ENCODE results near the gene CRLF2.
"Not testable (repeated sequence)": the region's sequence is repeated elsewhere in the genome, so short reads cannot be mapped to it uniquely, and the experiment has no call there.

CRLF2 gene

DNA sequence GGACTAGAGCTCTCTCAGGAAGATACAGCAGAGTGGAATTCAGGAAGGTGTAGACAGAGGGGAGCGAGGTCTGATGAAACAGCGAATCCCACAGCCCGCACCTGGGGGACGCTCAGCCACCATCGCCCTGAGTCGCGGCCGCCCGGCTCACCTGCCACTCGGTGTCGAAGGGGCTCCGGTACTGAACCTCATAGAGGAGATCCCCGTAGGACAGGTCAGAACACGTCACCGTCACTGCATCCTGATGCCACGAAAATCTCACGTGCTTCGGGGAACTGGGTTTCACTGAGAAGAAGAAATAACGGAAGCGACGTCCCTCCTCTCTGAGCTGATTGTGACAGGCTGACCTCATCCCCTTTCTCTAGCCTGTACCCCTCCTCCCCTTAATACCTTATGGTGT lies 10.2 kb downstream of the CRLF2 start:
- no peaks in the 10 kb centered on the region for H3K36me3 ChIP-seq
- TF ChIP-seq, protein P1, sequence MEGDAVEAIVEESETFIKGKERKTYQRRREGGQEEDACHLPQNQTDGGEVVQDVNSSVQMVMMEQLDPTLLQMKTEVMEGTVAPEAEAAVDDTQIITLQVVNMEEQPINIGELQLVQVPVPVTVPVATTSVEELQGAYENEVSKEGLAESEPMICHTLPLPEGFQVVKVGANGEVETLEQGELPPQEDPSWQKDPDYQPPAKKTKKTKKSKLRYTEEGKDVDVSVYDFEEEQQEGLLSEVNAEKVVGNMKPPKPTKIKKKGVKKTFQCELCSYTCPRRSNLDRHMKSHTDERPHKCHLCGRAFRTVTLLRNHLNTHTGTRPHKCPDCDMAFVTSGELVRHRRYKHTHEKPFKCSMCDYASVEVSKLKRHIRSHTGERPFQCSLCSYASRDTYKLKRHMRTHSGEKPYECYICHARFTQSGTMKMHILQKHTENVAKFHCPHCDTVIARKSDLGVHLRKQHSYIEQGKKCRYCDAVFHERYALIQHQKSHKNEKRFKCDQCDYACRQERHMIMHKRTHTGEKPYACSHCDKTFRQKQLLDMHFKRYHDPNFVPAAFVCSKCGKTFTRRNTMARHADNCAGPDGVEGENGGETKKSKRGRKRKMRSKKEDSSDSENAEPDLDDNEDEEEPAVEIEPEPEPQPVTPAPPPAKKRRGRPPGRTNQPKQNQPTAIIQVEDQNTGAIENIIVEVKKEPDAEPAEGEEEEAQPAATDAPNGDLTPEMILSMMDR (IDR thresholded peaks at IDR 0.05; ENCODE audit: low read depth, low read length) = no peak
- H3K4me3 ChIP-seq (ENCODE audit: low read depth, low read length) = no peak overlapping the region
- no peak for DNase-seq
- H3K4me1 ChIP-seq = no peaks in the 10 kb centered on the region
- H3K9me3 ChIP-seq = no peaks in the 10 kb centered on the region
- H3K27me3 ChIP-seq = no peaks in the 10 kb centered on the region

DNA sequence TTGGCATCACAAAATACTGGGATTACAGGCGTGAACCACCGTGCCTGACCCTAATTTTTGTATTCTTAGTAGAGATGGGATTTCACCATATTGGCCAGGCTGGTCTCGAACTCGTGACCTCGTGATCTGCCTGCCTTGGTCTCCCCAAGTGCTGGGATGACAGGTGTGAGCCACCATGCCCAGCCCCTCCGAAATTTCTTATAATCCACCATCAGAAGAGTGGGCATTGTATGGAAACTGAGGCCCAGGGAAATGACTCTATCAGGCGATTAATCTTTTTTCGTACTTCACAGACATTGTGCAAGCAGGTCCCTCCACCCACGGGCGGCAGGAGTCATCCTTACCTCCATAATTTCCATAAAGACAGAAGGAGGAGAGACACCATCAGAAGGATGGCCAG lies 16.0 kb downstream of the CRLF2 start:
- TF ChIP-seq, protein P1 (IDR thresholded peaks at IDR 0.05; ENCODE audit: low read depth, low read length) = no peak
- Histone ChIP-seq H3K4me1 (no peaks in the 10 kb centered on the region), H3K36me3 (no peaks in the 10 kb centered on the region), H3K4me3 (ENCODE audit: low read depth, low read length) (no peak overlapping the region), H3K9me3 (no peaks in the 10 kb centered on the region), H3K27me3 (no peaks in the 10 kb centered on the region)
- DNase-seq = no peak

DNA sequence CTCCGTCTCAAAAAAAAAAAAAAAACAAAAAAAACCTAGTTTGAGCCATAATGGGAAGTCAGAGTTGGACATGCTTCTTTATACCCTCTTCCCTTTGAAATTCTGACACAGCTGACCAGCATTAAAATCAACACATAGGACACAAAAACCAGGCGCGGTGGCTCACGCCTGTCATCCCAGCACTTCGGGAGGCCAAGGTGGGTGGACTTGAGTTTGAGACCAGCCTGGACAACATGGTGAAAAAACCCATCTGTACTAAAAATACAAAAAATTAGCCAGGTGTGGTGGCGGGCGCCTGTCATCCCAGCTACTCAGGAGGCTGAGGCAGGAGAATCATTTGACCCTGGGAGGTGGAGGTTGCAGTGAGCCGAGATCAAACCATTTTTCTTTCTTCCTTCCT lies 20.3 kb downstream of the CRLF2 start:
- H3K36me3 ChIP-seq; H3K4me1 ChIP-seq; H3K27me3 ChIP-seq; H3K9me3 ChIP-seq; H3K4me3 ChIP-seq (ENCODE audit: low read depth, low read length); DNase-seq: not testable (repeated sequence)

DNA sequence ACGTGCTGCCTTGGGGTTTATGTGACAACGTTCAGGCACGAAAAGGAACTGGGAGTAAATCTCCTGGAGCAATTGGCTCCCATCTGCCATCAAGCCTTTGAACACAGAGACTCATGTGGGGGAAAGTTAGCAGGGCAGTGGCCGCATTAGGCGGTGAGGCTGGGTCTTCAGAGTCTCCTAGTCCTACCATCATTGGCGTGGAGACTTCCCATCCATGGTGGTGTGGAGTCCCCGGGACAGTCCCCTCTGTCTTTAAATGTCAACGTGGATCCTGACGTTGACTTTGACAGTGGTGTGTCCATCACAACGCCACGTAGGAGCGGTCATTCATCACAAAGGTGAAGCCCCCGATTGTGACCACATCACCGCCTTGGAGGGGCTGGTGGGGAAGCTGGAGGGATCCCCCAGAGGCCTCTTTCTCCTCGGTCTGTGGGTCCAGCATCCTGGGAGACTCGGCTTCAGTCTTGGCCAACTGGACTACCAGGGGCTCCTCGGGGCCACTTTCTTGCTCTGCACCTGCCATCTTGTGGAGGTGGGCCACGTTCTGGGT lies 21.8 kb downstream of the CRLF2 start:
- Histone ChIP-seq H3K4me1 (no peaks in the 10 kb centered on the region), H3K4me3 (ENCODE audit: low read depth, low read length) (no peak overlapping the region), H3K36me3 (no peaks in the 10 kb centered on the region), H3K27me3 (no peaks in the 10 kb centered on the region), H3K9me3 (no peaks in the 10 kb centered on the region)
- no peak for DNase-seq
- TF ChIP-seq, protein P1 (IDR thresholded peaks at IDR 0.05; ENCODE audit: low read depth, low read length) = no peak

DNA sequence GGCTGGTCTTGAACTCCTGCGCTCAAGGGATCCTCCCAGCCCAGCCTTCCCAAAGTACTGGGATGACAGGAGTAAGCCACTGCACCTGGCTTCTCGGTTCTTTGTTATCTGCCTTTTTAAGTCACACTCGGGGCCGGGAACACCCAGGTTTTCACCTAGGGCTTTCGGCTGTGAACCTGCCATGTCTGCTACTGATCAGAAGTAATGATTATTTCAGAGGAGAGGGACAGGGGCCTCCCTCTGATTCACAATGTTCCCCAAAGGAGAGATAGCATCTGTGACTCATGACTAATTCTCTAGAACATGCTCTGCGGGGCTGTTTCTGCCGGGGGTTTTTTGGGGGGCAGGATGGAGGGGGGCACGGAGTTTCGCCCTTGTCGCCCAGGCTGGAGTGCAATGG lies 26.9 kb downstream of the CRLF2 start:
- H3K27me3 ChIP-seq = no peaks in the 10 kb centered on the region
- TF ChIP-seq, protein P1 (IDR thresholded peaks at IDR 0.05; ENCODE audit: low read depth, low read length) = no peak

DNA sequence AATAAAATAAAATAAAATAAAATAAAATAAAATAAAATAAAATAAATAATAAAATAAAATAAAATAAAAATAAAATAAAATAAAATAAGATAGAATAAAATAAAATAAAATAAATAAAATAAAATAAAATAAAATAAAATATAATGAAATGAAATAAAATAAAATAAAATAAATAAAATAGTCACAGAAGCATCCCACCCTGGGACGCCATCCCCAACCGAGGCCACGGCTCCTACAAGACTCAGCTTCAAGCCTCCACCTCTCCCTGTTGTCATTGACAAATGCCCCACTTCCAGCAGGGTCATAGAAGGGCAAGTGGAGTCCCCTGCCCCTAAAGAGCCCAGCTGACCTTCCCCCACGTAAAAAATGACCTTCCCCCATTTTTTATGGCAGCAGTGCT lies 30.2 kb downstream of the CRLF2 start:
- no peaks in the 10 kb centered on the region for H3K4me1 ChIP-seq
- H3K4me3 ChIP-seq (ENCODE audit: low read depth, low read length) = no peak overlapping the region
- TF ChIP-seq, protein P1 (IDR thresholded peaks at IDR 0.05; ENCODE audit: low read depth, low read length) = no peak
- no peak for DNase-seq
- H3K27me3 ChIP-seq = no peaks in the 10 kb centered on the region
- no peaks in the 10 kb centered on the region for H3K36me3 ChIP-seq
- H3K9me3 ChIP-seq = no peaks in the 10 kb centered on the region

More for the DNA sequence above, 26.9 kb downstream of the CRLF2 start:
- H3K4me1 ChIP-seq = no peaks in the 10 kb centered on the region
- no peak for DNase-seq
- no peaks in the 10 kb centered on the region for H3K9me3 ChIP-seq
- H3K36me3 ChIP-seq = no peaks in the 10 kb centered on the region
- H3K4me3 ChIP-seq (ENCODE audit: low read depth, low read length) = no peak overlapping the region

DNA sequence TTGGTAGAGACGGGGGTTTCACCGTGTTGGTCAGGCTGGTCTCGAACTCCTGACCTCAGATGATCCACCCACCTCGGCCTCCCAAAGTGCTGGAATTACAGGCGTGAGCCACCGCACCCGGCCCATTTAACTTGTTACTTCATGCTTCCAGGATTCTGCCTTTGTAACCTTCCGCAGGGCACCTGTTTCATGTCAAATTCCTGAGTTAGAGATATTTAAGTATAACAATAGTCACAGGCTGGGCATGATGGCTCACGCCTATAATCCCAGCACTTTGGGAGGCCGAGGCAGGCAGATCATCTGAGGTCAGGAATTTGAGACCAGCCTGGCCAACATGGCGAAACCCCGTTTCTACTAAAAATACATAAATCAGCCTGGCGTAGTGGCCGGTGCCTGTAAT lies 30.8 kb downstream of the CRLF2 start:
- not testable (repeated sequence) for H3K27me3 ChIP-seq; DNase-seq; H3K9me3 ChIP-seq; H3K4me3 ChIP-seq (ENCODE audit: low read depth, low read length); H3K4me1 ChIP-seq; H3K36me3 ChIP-seq
